Kidney tubule cell (primary cell): ENCODE results near the gene SLC9A1.

Experiments
- DNase-seq: peaks from one replicate; pipeline ENCODE4 v3.0.0-alpha.2; 2018; ENCODE audit warnings: low spot score

The SLC9A1 gene

GRCh38 chr1:27150641-27151040 lies 4.3 kb downstream of the SLC9A1 start:
- no peak for DNase-seq

DNA sequence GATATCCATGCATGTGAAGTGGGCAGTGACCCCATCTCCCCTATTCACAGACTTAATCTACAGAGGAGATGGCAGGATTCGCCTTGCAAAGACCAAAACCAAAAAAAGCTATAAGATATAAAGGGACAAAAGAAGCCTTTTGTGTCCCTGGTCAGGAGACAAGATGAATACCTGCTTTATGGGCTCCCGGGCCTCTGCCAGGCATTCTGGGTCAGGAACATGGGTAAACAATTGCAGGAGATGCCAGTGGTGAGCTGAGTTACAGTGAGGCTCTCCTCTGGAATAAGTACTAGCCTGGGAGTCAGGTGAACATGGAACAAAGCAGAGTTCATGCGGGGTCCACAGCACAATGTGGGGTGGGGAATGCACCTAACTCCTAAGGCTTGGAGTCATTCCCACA lies 4.7 kb downstream of the SLC9A1 start:
- no peak for DNase-seq

DNA sequence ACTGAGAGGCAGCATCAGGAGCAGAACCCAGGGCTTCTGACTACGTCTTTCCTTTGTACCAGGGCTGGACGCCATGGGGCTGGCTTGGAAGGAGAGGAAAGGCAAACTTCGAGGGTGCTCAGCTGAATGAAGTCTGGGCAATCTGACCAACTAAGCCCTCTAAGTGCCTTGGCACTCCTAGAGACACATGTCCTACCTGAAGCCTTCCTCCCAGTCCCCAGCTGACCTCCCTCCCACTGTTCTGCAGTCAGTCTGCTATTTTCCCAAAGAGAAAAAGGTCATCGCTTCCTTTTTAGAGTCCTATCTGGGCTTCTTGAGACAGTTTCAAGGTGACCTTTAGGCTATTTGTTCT lies 5.2 kb downstream of the SLC9A1 start:
- no peak for DNase-seq

- DNase-seq, result no peak
Measured at GRCh38 chr1:27149084-27149761, 5.7 kb downstream of the SLC9A1 start.

GRCh38 chr1:27148591-27148990 lies 6.3 kb downstream of the SLC9A1 start:
- no peak for DNase-seq

GRCh38 chr1:27147842-27148518 lies 6.9 kb downstream of the SLC9A1 start:
- no peak for DNase-seq

- peak; percentile 82 for DNase-seq
Measured at GRCh38 chr1:27145934-27146354, 9.0 kb downstream of the SLC9A1 start.

DNA sequence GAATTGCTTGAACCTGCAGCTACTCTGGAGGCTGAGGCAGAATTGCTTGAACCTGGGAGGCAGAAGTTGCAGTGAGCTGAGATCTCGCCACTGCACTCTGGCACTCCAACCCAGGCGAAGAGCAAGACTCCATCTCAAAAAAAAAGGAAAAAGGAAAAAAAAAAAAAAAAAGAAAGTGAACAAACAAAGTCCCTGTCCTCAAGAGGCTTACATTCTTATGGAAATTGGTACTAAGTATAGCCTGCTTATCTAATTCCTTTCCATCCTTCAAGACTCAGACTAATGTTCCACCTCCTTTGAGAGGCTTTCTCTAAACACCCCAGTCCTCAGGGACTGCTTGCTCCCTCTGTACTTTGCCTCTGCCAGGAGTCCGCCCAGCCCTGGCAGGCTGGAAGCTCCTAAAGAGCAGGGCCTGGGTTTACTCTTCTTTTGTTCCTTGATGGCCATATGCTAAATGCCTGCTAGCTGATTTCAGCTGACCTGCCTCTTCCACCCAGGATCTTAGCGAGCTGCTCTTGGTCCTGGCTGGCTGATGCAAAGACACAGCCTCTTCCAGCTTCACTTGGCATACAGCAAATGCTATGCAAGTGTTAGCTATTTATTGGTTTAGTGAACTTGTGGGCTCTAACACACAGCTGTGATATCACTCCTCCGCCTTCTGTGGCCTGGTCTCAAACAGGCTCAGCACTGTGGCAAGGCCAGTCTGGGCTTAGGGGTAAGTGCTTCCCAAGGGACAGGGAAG lies 9.8 kb downstream of the SLC9A1 start:
- DNase-seq, result no peak

- no peak for DNase-seq
Measured at GRCh38 chr1:27144049-27144748, 10.7 kb downstream of the SLC9A1 start.

DNA sequence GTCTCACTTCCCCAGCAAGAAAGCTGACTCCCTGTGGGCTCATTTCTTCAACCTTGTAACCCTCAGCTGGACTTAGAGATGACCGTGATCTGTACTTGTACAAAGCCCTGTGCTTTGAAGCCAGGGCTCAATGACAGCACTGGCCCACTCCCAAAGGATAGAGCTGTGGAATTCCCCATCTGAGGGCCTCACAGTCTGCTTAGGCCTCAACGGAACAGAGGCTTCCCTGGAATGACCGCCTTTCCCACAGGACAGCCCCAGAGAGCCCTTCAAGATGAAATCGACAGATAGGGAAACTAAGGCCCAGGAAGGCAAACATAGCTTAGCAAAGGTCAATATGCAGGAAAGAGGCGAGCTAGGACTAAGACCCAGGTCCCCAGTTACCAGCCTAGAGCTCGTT lies 11.5 kb downstream of the SLC9A1 start:
- DNase-seq, result no peak

DNA sequence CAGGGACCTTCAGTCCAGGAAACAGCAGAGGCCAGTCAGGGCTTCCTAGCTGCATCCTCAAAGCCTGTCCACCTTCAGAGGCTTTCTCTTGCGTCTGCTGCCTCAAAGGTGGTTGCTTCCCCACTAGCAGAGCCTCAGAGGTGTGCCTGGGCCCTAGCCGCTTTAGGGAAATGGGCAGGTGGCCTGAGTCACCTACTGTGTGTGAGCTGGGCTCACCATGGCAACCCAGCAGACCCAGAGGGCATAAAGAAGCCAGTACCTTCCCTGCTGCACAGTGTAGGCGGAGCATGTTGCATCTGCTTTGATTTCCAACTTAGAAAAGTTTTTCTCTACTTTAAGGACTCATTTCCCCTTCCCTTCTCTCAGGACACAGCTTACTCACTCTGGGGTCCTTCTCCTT lies 12.5 kb downstream of the SLC9A1 start:
- peak; percentile 87 for DNase-seq

DNA sequence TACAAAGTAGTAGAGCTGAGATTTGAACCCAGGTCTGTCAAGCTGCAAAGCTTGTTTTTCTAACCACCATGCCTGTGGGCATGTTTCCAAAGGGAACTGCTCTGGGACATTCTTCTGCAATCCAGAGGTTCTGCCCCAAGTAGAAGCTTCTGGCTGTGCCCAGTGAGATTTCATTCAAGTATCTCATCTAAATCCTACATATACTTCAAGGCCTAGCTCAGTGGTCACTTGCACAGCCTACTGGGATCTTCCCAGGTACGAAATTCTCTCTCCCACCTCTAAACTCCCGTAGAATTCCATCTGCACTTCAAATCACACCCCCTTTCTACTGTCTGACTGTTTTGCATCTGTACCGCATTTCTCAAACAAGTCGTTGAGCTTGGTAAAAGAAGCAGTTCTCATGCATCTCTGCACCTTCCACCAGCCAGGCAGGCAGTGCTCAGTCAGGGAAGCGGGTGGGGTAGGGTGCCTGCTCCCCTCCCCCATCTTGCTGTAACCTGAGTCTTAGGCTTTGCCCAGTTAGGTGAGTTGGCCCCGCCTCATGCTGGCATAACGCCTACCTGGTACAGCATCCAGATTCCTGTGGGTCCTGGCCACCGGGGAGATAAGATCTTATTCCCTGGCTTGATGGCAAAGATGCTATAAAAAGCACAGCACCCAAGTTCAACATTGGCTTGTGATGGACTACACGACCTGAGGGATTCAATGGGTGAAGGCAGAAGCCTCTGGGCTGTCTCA lies 13.5 kb downstream of the SLC9A1 start:
- DNase-seq, result peak; percentile 62

DNA sequence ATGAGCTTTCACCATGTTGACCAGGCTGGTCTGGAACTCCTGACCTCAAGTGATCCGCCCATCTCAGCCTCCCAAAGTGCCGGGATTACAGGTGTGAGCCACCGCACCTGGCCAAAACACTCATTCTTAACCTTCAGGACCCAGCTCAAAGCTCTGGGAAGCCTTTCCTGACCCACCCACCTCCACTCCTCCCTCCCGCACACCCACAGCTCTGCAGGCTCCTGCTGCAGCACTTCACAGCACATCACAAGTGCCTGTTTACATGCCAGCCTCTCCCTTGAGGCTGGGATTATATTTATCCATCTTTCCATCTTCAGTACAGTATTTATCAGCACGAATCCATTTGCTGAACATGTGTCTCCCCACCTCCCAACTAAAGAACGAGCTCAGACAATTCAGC lies 14.9 kb downstream of the SLC9A1 start:
- DNase-seq, result no peak

- DNase-seq, result no peak
Measured at GRCh38 chr1:27138927-27139326, 16.0 kb downstream of the SLC9A1 start.

GRCh38 chr1:27138368-27138767 lies 16.6 kb downstream of the SLC9A1 start:
- DNase-seq, result no peak

DNA sequence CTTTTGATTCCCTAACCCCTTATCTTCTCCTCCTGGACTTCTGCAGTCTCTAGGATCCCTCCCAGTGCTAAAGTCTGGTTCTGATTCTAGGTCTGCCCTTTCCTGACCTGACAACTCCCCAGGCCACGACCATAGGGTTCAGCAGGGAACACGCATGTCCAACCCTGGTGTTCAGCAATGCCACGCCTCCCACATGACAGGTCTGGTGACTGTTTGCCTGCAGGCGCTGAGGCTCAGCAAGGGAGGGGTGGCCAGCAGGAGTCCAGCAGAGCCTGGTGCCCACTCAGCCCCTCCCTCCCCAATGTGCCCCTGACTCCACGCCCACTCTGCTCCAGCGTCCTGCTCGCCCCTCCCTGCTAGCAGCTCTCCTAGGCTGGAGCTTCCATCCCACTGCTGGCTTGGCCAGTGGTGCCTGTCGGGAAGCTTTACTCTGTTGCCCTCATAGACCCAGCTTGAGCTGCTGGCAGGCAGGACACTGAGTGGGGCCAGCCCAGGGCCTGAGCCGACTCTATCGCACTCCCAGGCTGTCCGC lies 17.3 kb downstream of the SLC9A1 start:
- DNase-seq, result peak; percentile 59

GRCh38 chr1:27136998-27137542 lies 17.9 kb downstream of the SLC9A1 start:
- no peak for DNase-seq

GRCh38 chr1:27136236-27136551 lies 18.7 kb downstream of the SLC9A1 start:
- peak; percentile 63 for DNase-seq

- DNase-seq, result no peak
Measured at GRCh38 chr1:27135541-27136235, 19.2 kb downstream of the SLC9A1 start.

- DNase-seq, result no peak
Measured at GRCh38 chr1:27133991-27134390, 20.9 kb downstream of the SLC9A1 start.

DNA sequence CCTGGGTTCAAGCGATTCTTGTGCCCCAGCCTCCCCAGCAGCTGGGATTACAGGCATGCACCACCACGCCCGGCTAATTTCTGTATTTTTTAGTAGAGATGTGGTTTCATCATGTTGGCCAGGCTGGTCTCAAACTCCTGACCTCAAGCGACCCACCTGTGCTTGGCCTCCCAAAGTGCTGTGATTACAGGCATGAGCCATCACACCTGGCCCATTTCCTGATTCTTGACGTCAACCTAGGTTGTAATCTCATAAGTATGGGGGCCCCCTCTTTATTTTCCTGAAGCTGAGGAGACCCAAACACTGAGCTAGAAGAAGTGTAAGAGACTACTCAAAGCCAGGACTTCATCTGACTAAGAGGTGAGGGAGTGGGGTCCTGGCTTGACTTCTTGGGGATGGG lies 21.8 kb downstream of the SLC9A1 start:
- DNase-seq, result no peak
